ENCODE measurements around the gene CCDC187.
"Not testable (repeated sequence)": the region's sequence is repeated elsewhere in the genome, so short reads cannot be mapped to it uniquely, and the experiment has no call there.

CCDC187 gene

GRCh38 chr9:136326761-136327303 is 22.9 kb upstream of the CCDC187 start:
- DNase-seq = peak; percentile 32

GRCh38 chr9:136326061-136326760 is 22.3 kb upstream of the CCDC187 start:
- DNase-seq = peak; percentile 88

- no peak for DNase-seq
Measured at GRCh38 chr9:136325358-136325757, 21.5 kb upstream of the CCDC187 start.

- DNase-seq = no peak
Measured at GRCh38 chr9:136324501-136325300, 20.8 kb upstream of the CCDC187 start.

GRCh38 chr9:136323371-136323789 is 19.5 kb upstream of the CCDC187 start:
- no peak for DNase-seq

GRCh38 chr9:136322756-136323330 is 18.9 kb upstream of the CCDC187 start:
- no peak for DNase-seq

- no peak for DNase-seq
Measured at GRCh38 chr9:136321561-136321960, 17.7 kb upstream of the CCDC187 start.

- DNase-seq = not testable (repeated sequence)
Measured at GRCh38 chr9:136320972-136321371, 17.1 kb upstream of the CCDC187 start.

- DNase-seq = not testable (repeated sequence)
Measured at GRCh38 chr9:136319955-136320354, 16.1 kb upstream of the CCDC187 start.

- not testable (repeated sequence) for DNase-seq
Measured at GRCh38 chr9:136319244-136319643, 15.3 kb upstream of the CCDC187 start.

GRCh38 chr9:136318776-136319241 is 14.9 kb upstream of the CCDC187 start:
- DNase-seq = no peak

- no peak for DNase-seq
Measured at GRCh38 chr9:136318111-136318775, 14.3 kb upstream of the CCDC187 start.

- DNase-seq = no peak
Measured at GRCh38 chr9:136317695-136318094, 13.8 kb upstream of the CCDC187 start.

- DNase-seq = no peak
Measured at GRCh38 chr9:136316896-136317676, 13.2 kb upstream of the CCDC187 start.

- no peak for DNase-seq
Measured at GRCh38 chr9:136316271-136316751, 12.4 kb upstream of the CCDC187 start.

- no peak for DNase-seq
Measured at GRCh38 chr9:136314944-136315343, 11.1 kb upstream of the CCDC187 start.

- DNase-seq = no peak
Measured at GRCh38 chr9:136314056-136314416, 10.1 kb upstream of the CCDC187 start.

- DNase-seq = no peak
Measured at GRCh38 chr9:136313111-136314055, 9.5 kb upstream of the CCDC187 start.

- DNase-seq = peak; percentile 58
Measured at GRCh38 chr9:136312436-136312835, 8.5 kb upstream of the CCDC187 start.

- DNase-seq = no peak
Measured at GRCh38 chr9:136312009-136312375, 8.1 kb upstream of the CCDC187 start.
